IPS-20b (cell line): ENCODE data around the gene KCNN1.

Experiments used
- H3K27ac ChIP-seq: one replicate; pipeline ENCODE4 v1.5.1; 2013; ENCODE audit warnings: low read length
- H3K27me3 ChIP-seq: 2 replicates; pipeline ENCODE4 v1.6.1; 2013; ENCODE audit warnings: mild to moderate bottlenecking, low read length, inconsistent platforms; ENCODE audit not compliant: insufficient read depth
- H3K36me3 ChIP-seq: 2 replicates; pipeline ENCODE4 v1.6.1; 2013; ENCODE audit warnings: low read depth, mild to moderate bottlenecking, inconsistent platforms, low read length, moderate library complexity; ENCODE audit not compliant: insufficient read depth
- H3K4me1 ChIP-seq: 2 replicates; pipeline ENCODE4 v1.6.1; 2013; ENCODE audit warnings: mild to moderate bottlenecking, control low read depth, inconsistent platforms, low read length, moderate library complexity; ENCODE audit not compliant: insufficient read depth
- H3K4me3 ChIP-seq: 2 replicates; pipeline ENCODE4 v1.5.1; 2013; ENCODE audit warnings: mild to moderate bottlenecking, low read length, inconsistent platforms
- H3K9ac ChIP-seq: 2 replicates; pipeline ENCODE4 v1.6.1; 2013; ENCODE audit warnings: low read depth, mild to moderate bottlenecking, inconsistent platforms, low read length, moderate library complexity
- H3K9me3 ChIP-seq: 2 replicates; pipeline ENCODE4 v1.6.1; 2013; ENCODE audit warnings: mild to moderate bottlenecking, low read depth, low read length, inconsistent platforms; ENCODE audit not compliant: insufficient read depth

KCNN1 gene

GRCh38 chr19:18009412-18010066 lies 42.6 kb downstream of the KCNN1 start:
- Histone ChIP-seq H3K9ac (no peak overlapping the region), H3K4me3 (no peak overlapping the region), H3K36me3 (no peaks in the 10 kb centered on the region; the same call in 1 of the 2 replicates), H3K27me3 (peaks cover 7% of the 10 kb centered on the region; the same call in 1 of the 2 replicates), H3K9me3 (no peaks in the 10 kb centered on the region), H3K27ac (no peak overlapping the region), H3K4me1 (no peaks in the 10 kb centered on the region; the same call in 1 of the 2 replicates)

- no peaks in the 10 kb centered on the region for H3K9me3 ChIP-seq
- H3K27me3 ChIP-seq, result peaks cover 7% of the 10 kb centered on the region; the same call in 1 of the 2 replicates
- H3K4me3 ChIP-seq, result no peak overlapping the region
- no peaks in the 10 kb centered on the region; the same call in 1 of the 2 replicates for H3K4me1 ChIP-seq
- no peak overlapping the region for H3K27ac ChIP-seq
- H3K36me3 ChIP-seq, result no peaks in the 10 kb centered on the region; the same call in 1 of the 2 replicates
- H3K9ac ChIP-seq, result no peak overlapping the region
Measured at GRCh38 chr19:18010149-18010548, 43.2 kb downstream of the KCNN1 start.

DNA sequence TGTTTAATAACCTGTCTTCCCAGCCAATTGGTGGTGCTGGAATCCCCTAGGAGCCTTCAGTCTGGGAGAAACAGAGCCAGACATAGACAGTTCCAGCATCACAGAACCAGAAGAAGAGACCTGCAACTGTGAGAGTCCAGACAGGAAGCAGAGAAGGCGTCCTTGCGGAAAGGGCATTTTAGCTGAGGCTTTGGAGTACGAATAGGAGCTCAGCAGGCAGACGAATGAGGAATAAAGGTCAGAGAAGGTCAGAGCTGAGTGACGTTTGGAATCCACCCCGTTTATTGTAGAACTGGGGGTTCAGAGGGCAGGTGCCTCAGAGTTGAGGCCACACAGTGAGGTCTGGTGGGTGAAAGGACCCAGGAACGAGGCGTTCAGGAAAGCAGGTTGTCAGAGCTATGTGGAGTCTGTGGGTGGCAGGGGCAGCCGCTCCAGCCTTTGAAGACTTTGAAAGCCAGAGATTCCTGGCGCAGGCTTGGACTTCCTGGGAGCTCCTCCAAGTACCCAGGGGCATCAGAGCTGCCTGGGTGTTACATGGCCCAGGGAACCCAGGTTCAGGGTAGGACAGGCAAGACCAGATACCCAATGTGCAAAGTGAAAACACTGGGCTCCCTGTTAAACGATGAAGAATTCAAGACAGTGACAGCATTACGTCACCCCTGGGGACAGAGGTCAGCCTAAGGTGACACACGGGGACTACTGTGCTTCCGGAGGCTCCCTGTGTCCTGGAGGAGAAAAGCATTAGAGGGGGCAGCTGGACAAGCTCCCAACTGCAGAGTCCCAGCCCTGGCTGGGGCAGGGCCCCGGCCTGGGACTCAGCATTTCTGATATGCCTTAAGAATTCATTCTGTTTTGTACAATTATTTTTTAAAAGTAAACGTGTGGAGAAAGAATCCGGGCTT lies 46.6 kb downstream of the KCNN1 start:
- Histone ChIP-seq H3K9me3 (no peaks in the 10 kb centered on the region), H3K36me3 (no peaks in the 10 kb centered on the region; the same call in 1 of the 2 replicates), H3K4me3 (no peak overlapping the region), H3K4me1 (no peaks in the 10 kb centered on the region), H3K27ac (no peak overlapping the region), H3K9ac (no peak overlapping the region), H3K27me3 (no peaks in the 10 kb centered on the region)

- H3K9ac ChIP-seq, result no peak overlapping the region
- no peaks in the 10 kb centered on the region for H3K9me3 ChIP-seq
- no peaks in the 10 kb centered on the region; the same call in 1 of the 2 replicates for H3K36me3 ChIP-seq
- H3K27me3 ChIP-seq, result no peaks in the 10 kb centered on the region
- H3K4me3 ChIP-seq, result no peak overlapping the region
- no peak overlapping the region for H3K27ac ChIP-seq
- no peaks in the 10 kb centered on the region for H3K4me1 ChIP-seq
Measured at GRCh38 chr19:18014197-18014596, 47.3 kb downstream of the KCNN1 start.

DNA sequence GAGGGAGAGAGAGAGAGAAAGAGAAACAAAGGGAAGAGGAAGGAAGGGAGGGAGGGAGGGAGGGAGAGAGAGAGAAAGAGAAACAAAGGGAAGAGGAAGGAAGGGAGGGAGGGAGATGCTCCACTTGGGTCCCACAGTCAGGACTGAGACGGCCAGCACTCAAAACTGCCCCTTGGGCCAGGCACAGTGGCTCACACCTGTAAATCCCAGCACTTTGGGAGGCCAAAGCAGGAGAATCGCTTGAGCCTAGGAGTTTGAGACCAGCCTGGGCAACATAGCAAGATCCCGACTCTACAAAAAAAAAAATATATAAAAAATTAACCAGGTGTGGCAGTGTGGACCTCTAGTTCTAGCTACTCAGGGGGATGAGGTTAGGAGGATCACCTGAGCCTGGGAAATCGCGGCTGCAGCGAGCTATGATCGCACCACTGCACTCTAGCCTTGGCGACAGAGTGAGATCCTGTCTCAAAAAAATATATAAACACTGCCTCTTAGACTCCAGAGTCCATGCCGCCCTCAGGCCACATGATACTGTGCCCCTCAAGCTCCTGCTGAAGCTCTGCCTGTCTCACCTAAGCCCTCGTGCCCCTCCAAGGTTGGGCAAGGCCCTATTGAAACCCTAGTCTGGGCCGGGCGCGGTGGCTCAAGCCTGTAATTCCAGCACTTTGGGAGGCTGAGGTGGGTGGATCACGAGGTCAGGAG lies 49.5 kb downstream of the KCNN1 start:
- Histone ChIP-seq H3K27me3 (no peaks in the 10 kb centered on the region), H3K9ac (no peak overlapping the region), H3K4me3 (no peak overlapping the region), H3K4me1 (no peaks in the 10 kb centered on the region), H3K27ac (no peak overlapping the region), H3K9me3 (no peaks in the 10 kb centered on the region), H3K36me3 (no peaks in the 10 kb centered on the region; the same call in 1 of the 2 replicates)

DNA sequence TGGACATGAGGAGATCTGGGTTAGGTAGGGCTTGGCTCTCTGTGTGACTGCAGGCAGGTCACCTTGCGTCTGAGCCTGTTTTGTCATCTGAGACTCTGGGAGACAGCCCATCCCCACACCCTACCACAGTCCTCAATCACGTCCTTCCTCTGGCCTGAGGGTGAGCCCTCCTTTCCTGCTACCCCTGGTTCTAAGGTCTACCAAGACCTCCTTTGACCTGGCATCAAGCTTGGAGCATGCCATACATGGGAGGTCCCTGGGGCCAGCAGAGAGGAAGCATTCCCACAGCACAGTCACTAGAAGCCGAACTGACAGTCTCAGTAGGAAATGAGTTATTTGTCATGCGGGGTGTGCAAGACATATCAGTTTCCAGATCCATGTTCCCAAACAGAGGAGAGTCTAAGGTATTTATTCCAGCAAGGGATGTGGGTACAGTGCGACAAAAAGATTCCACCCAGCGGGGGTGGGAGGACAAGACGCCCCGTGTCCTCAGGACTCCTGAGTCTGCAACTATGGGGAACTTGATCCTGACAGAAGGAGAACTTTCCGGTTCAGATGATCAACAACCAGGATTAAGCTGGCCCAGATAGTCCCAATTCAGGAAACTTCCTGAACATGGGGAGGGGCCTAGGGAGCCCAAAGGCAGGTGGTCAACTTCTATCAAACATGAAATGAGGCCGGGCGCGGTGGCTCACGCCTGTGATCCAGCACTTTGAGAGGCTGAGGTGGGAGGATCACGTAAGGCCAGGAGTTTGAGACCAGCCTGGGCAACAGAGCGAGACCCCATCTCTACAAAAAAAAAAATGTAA lies 50.6 kb downstream of the KCNN1 start:
- no peak overlapping the region for H3K4me3 ChIP-seq
- no peaks in the 10 kb centered on the region for H3K4me1 ChIP-seq
- no peak overlapping the region for H3K27ac ChIP-seq
- no peak overlapping the region for H3K9ac ChIP-seq
- H3K27me3 ChIP-seq, result no peaks in the 10 kb centered on the region
- no peaks in the 10 kb centered on the region; the same call in 1 of the 2 replicates for H3K36me3 ChIP-seq
- H3K9me3 ChIP-seq, result no peaks in the 10 kb centered on the region

DNA sequence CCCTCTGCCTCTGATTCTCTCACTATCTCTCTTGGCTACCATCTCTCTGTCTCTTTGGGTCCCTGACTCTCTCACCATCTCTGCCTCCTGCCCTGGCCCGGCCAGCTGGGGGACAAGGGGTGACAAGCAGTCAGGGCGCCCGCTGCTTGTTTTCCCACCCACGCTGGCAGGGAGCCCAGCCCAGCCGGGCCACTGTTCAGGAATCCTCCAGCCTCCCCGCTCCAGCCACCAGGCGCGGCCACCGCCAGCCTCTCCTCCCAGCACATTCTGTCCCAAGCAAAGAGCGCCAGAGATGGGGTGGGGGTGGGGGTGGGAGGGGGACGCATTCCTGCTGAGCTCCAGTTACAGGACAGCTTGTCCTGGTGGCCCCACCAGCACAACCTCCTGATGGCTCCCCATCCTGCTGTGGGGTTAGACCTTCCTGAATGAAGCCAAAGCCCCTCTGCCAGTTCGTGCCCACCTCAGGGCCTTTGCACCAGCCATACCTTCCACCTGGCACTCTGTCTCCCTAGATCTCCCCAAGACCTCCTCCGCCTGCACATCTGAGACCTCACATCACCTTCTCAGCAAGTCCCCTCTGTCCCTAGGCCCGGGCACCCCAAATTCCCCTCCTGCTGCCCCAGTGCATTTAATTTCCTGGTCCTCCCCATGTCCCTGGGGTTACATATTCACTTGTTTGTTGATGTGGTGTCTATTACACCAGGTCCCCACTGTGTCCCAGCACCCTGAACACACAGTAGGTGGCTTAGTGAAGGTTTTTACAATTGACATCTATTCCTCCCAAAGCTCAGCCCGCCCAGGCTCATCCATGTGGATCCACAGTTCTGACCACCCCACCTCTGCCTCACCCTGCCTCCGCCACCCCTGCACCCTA lies 53.5 kb downstream of the KCNN1 start:
- no peak overlapping the region for H3K9ac ChIP-seq
- no peaks in the 10 kb centered on the region for H3K36me3 ChIP-seq
- H3K4me1 ChIP-seq, result no peaks in the 10 kb centered on the region; the same call in 1 of the 2 replicates
- no peak overlapping the region for H3K27ac ChIP-seq
- no peaks in the 10 kb centered on the region for H3K27me3 ChIP-seq
- no peak overlapping the region for H3K4me3 ChIP-seq
- no peaks in the 10 kb centered on the region for H3K9me3 ChIP-seq

GRCh38 chr19:18021121-18021755 lies 54.3 kb downstream of the KCNN1 start:
- no peaks in the 10 kb centered on the region for H3K36me3 ChIP-seq
- H3K9me3 ChIP-seq, result no peaks in the 10 kb centered on the region
- H3K9ac ChIP-seq, result no peak overlapping the region
- no peak overlapping the region for H3K4me3 ChIP-seq
- H3K27ac ChIP-seq, result no peak overlapping the region
- H3K27me3 ChIP-seq, result no peaks in the 10 kb centered on the region
- no peaks in the 10 kb centered on the region; the same call in 1 of the 2 replicates for H3K4me1 ChIP-seq

DNA sequence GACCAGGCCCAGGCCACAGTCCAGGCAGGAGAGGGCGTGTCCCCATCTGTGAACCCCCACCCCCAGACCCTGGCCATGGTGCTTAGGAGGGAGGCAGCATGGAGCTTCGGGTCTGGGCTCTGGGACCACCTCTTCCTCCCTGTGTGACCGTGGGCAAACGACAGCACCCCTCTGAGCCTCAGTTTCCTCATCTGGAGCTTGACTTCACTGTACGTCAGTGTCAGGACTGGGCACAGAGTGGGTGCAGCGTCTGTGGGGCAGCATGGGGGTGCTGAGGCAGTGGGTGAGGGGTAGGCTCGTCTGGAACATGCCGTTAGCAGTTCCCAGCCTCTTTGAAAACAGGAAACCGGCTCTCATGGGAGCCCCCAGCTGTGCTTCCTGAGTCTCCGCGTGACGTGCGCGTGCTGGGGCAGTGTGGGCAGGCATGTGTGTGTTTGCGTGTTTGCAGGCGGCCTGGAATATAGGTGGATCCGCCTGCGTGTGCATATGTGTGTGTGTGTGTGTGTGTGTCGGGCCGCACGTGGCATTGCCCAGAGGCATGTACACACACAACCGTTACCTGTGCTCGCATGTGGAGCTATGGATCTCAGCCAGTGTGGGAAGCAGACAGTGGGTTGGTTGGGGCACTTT lies 56.8 kb downstream of the KCNN1 start:
- Histone ChIP-seq H3K27ac (no peak overlapping the region), H3K9ac (no peak overlapping the region), H3K4me3 (no peak overlapping the region), H3K27me3 (no peaks in the 10 kb centered on the region), H3K4me1 (no peaks in the 10 kb centered on the region; the same call in 1 of the 2 replicates), H3K36me3 (no peaks in the 10 kb centered on the region), H3K9me3 (no peaks in the 10 kb centered on the region)

- H3K27ac ChIP-seq, result no peak overlapping the region
- no peaks in the 10 kb centered on the region; the same call in 1 of the 2 replicates for H3K4me1 ChIP-seq
- H3K36me3 ChIP-seq, result no peaks in the 10 kb centered on the region
- no peak overlapping the region for H3K9ac ChIP-seq
- no peaks in the 10 kb centered on the region for H3K9me3 ChIP-seq
- no peak overlapping the region for H3K4me3 ChIP-seq
- no peaks in the 10 kb centered on the region for H3K27me3 ChIP-seq
Measured at GRCh38 chr19:18027151-18027550, 60.2 kb downstream of the KCNN1 start.
